ENCODE measurements around the gene OLFML2A. TPM values are rescaled to one million over a fixed set of nuclear protein-coding genes. Genes with fewer than 3 reads are reported as not detected.
"Not testable (repeated sequence)": the region's sequence is repeated elsewhere in the genome, so short reads cannot be mapped to it uniquely, and the experiment has no call there.

The OLFML2A gene
- total RNA-seq, 1 experiment from 2014 or later = 5.8 TPM

DNA sequence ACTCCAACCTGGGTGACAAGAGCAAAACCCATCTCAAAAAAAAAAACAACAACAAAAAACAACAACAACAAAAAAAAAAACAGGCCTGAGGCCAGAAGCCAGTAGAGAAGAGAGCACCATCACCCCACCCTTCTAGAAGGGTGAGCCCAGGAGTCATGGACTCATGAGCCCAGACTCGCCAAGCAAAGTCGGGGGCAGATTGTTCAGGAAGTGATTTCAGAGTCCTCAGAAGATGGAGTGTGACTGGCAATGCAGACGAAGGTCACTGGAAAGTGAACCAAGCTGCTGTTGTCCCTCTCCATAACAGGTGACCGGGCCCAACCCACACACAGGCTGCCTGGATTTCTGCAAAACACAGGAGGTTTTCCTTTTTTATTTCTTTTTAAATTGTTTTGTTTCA is 67.4 kb downstream of the OLFML2A start:
- Histone ChIP-seq H3K9me3 (ENCODE audit: control insufficient read depth, low read depth, low read length) (no peaks in the 10 kb centered on the region), H2BK5ac (ENCODE audit: insufficient read length, low read length) (no peak overlapping the region), H2BK12ac (ENCODE audit: insufficient read length, low read depth, low read length) (no peak overlapping the region), H2BK15ac (ENCODE audit: low read depth, low read length) (no peak overlapping the region), H3K9ac (ENCODE audit: extremely low read depth, insufficient read length, low read length) (no peak overlapping the region), H3K14ac (ENCODE audit: insufficient read depth, low read length) (no peak overlapping the region), H3K4me1 (ENCODE audit: insufficient read depth, low read length) (no peaks in the 10 kb centered on the region), H3K27me3 (ENCODE audit: insufficient read depth, low read length) (no peaks in the 10 kb centered on the region), H3T11ph (ENCODE audit: low read length) (no peak overlapping the region), H4K91ac (ENCODE audit: insufficient read length, low read depth, low read length) (no peak overlapping the region), H3K56ac (ENCODE audit: insufficient read length, low read depth, low read length) (no peak overlapping the region), H2BK20ac (ENCODE audit: low read depth, low read length, poor library complexity, severe bottlenecking) (no peak overlapping the region), H3K79me2 (ENCODE audit: insufficient read depth, low read length) (no peaks in the 10 kb centered on the region), H2BK120ac (ENCODE audit: low read depth, low read length, poor library complexity, severe bottlenecking) (no peak overlapping the region), H4K20me1 (ENCODE audit: control insufficient read depth, insufficient read depth, insufficient read length) (no peaks in the 10 kb centered on the region), H3K23me2 (ENCODE audit: insufficient read length, low read depth, low read length, poor library complexity, severe bottlenecking) (no peaks in the 10 kb centered on the region), H2AK5ac (ENCODE audit: insufficient read length, low read length) (no peak overlapping the region), H3K4ac (ENCODE audit: low read depth, low read length) (no peak overlapping the region), H3K27ac (ENCODE audit: insufficient read length, low read depth, low read length) (no peak overlapping the region), H3K4me2 (ENCODE audit: insufficient read depth, insufficient read length, low read length) (no peak overlapping the region), H2AFZ (ENCODE audit: low read length) (no peak overlapping the region), H3K79me1 (ENCODE audit: insufficient read depth, low read depth, low read length, poor library complexity, severe bottlenecking) (no peaks in the 10 kb centered on the region), H3K23ac (ENCODE audit: insufficient read length, low read depth, low read length) (no peak overlapping the region), H3K18ac (ENCODE audit: insufficient read length, low read depth, low read length) (no peak overlapping the region), H4K5ac (ENCODE audit: insufficient read length, low read depth, low read length) (no peak overlapping the region), H4K8ac (replicated peaks; ENCODE audit: insufficient read length, low read depth, low read length) (no peak overlapping the region)
- Mint-ChIP-seq H3K27me3 (ENCODE audit: low read depth) (no peaks in the 10 kb centered on the region), H3K4me1 (peaks cover 0 to 15% of the 10 kb centered on the region in 2 experiments; a peak in 2 of 4 replicates), H3K27ac (peak overlapping the region in 1 of 3 experiments; percentile 37; a peak in 2 of 7 replicates), H3K9me3 (no peaks in the 10 kb centered on the region), H3K4me3 (no peak overlapping the region), H3K36me3 (ENCODE audit: insufficient read depth in 1 of 3, low read depth in 3 of 3) (no peaks in the 10 kb centered on the region; a peak in 1 of 7 replicates)
- TF ChIP-seq, protein P1, sequence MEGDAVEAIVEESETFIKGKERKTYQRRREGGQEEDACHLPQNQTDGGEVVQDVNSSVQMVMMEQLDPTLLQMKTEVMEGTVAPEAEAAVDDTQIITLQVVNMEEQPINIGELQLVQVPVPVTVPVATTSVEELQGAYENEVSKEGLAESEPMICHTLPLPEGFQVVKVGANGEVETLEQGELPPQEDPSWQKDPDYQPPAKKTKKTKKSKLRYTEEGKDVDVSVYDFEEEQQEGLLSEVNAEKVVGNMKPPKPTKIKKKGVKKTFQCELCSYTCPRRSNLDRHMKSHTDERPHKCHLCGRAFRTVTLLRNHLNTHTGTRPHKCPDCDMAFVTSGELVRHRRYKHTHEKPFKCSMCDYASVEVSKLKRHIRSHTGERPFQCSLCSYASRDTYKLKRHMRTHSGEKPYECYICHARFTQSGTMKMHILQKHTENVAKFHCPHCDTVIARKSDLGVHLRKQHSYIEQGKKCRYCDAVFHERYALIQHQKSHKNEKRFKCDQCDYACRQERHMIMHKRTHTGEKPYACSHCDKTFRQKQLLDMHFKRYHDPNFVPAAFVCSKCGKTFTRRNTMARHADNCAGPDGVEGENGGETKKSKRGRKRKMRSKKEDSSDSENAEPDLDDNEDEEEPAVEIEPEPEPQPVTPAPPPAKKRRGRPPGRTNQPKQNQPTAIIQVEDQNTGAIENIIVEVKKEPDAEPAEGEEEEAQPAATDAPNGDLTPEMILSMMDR (conservative IDR thresholded peaks at IDR 0.05) = no peak
- DNase-seq = no peak
- no CpG with 5 or more reads among the region's 4 CpGs for WGBS (ENCODE audit: extremely low coverage, insufficient read length, low lambda C conversion rate)

DNA sequence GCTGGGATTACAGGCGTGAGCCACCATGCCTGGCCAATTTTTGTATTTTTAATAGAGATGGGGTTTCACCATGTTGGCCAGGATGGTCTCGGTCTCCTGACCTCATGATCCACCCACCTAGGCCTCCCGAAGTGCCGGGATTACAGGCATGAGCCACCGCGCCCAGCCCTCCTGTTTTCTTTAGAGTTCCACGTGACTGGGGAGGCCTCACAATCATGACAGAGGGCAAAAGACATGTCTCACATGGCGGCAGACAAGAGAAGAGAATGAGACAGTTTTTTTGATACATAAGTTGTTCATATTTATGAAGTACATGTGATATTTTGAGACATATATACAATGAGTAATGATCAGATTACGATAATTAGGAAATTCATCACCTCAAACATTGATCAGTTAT is 69.5 kb downstream of the OLFML2A start:
- H3K56ac ChIP-seq (ENCODE audit: insufficient read length, low read depth, low read length); H2BK5ac ChIP-seq (ENCODE audit: insufficient read length, low read length); H2BK15ac ChIP-seq (ENCODE audit: low read depth, low read length); H3K9ac ChIP-seq (ENCODE audit: extremely low read depth, insufficient read length, low read length); H3T11ph ChIP-seq (ENCODE audit: low read length); H3K23me2 ChIP-seq (ENCODE audit: insufficient read length, low read depth, low read length, poor library complexity, severe bottlenecking); H3K27me3 Mint-ChIP-seq (ENCODE audit: low read depth); H2AK5ac ChIP-seq (ENCODE audit: insufficient read length, low read length); H2BK120ac ChIP-seq (ENCODE audit: low read depth, low read length, poor library complexity, severe bottlenecking); H3K4me1 ChIP-seq (ENCODE audit: insufficient read depth, low read length); H3K4ac ChIP-seq (ENCODE audit: low read depth, low read length); H3K4me2 ChIP-seq (ENCODE audit: insufficient read depth, insufficient read length, low read length); H3K79me1 ChIP-seq (ENCODE audit: insufficient read depth, low read depth, low read length, poor library complexity, severe bottlenecking); H3K9me3 ChIP-seq (ENCODE audit: control insufficient read depth, low read depth, low read length); H3K18ac ChIP-seq (ENCODE audit: insufficient read length, low read depth, low read length); H3K27ac Mint-ChIP-seq; H3K79me2 ChIP-seq (ENCODE audit: insufficient read depth, low read length); DNase-seq; H3K23ac ChIP-seq (ENCODE audit: insufficient read length, low read depth, low read length); H3K4me3 Mint-ChIP-seq; H3K14ac ChIP-seq (ENCODE audit: insufficient read depth, low read length); H3K9me3 Mint-ChIP-seq; H4K8ac ChIP-seq (replicated peaks; ENCODE audit: insufficient read length, low read depth, low read length); H2BK12ac ChIP-seq (ENCODE audit: insufficient read length, low read depth, low read length); H3K27me3 ChIP-seq (ENCODE audit: insufficient read depth, low read length); H4K5ac ChIP-seq (ENCODE audit: insufficient read length, low read depth, low read length); H2AFZ ChIP-seq (ENCODE audit: low read length); H3K27ac ChIP-seq (ENCODE audit: insufficient read length, low read depth, low read length); H3K36me3 Mint-ChIP-seq (ENCODE audit: insufficient read depth in 1 of 3, low read depth in 3 of 3); H4K20me1 ChIP-seq (ENCODE audit: control insufficient read depth, insufficient read depth, insufficient read length); H2BK20ac ChIP-seq (ENCODE audit: low read depth, low read length, poor library complexity, severe bottlenecking); H4K91ac ChIP-seq (ENCODE audit: insufficient read length, low read depth, low read length): not testable (repeated sequence)
- WGBS (ENCODE audit: extremely low coverage, insufficient read length, low lambda C conversion rate) = no CpG with 5 or more reads among the region's 9 CpGs
- peaks cover 0 to 11% of the 10 kb centered on the region in 2 experiments; a peak in 2 of 4 replicates for H3K4me1 Mint-ChIP-seq
